Tibial nerve (tissue), 4 donors: Measurements from ENCODE around the gene SEC31A. TPM values are rescaled to one million over a fixed set of nuclear protein-coding genes. Genes with fewer than 3 reads are reported as not detected.
"Not testable (repeated sequence)": the region's sequence is repeated elsewhere in the genome, so short reads cannot be mapped to it uniquely, and the experiment has no call there.

Experiments used
- DNase-seq, 2 donors: peaks; one replicate each; pipeline ENCODE4 v3.0.0-alpha.2; 2019; ENCODE audit warnings: low spot score in 2 of 2
- H3K27ac ChIP-seq, 4 donors: fragments of 200-600 bp; sonication (generic) in 3 of 4; one replicate each; pipeline ENCODE4 v1.5.1; 2017 to 2019; ENCODE audit warnings: mild to moderate bottlenecking in 1 of 4
- H3K27me3 ChIP-seq, 2 donors: fragments of 200-600 bp; sonication (generic) in 1 of 2; one replicate each; pipeline versions ENCODE4 v1.5.1 to v1.6.0; 2017 to 2019
- H3K36me3 ChIP-seq, 3 donors: fragments of 200-600 bp; sonication (generic); one replicate each; pipeline ENCODE4 v1.5.1; 2018 to 2019
- H3K4me1 ChIP-seq, 4 donors: fragments of 200-600 bp; sonication (generic) in 3 of 4; one replicate each; pipeline ENCODE4 v1.5.1; 2017 to 2019
- H3K4me3 ChIP-seq, 4 donors: fragments of 200-600 bp; sonication (generic) in 3 of 4; one replicate each; pipeline ENCODE4 v1.5.1; 2017 to 2019; ENCODE audit warnings: mild to moderate bottlenecking in 1 of 4, moderate library complexity in 1 of 4
- H3K9me3 ChIP-seq, 4 donors: fragments of 200-600 bp; sonication (generic) in 3 of 4; one replicate each; pipeline ENCODE4 v1.5.1; 2017 to 2019
- EP300 ChIP-seq, 2 donors: sonication (generic); formaldehyde crosslinking; IDR thresholded peaks; one replicate each; pipeline ENCODE4 v1.6.1; 2017; ENCODE audit warnings: antibody characterized with exemption in 2 of 2, mild to moderate bottlenecking in 1 of 2
- POLR2A ChIP-seq, 2 donors: fragments of 450-650 bp; IDR thresholded peaks; one replicate each; pipeline ENCODE4 v1.6.1; 2017; ENCODE audit warnings: antibody characterized with exemption in 2 of 2, mild to moderate bottlenecking in 2 of 2, moderate library complexity in 2 of 2
- WGBS, 2 donors: methylation state at CpG; one replicate each; pipeline ENCODE4 v1.1.5; 2018; 5-methylcytosine and 5-hydroxymethylcytosine counted together
- total RNA-seq, 4 donors: library from RNA; depleted of rRNA; stranded (reverse); fragments of >200 nt; gene quantifications; one replicate each; pipeline ENCODE4 v1.1.0, GENCODE V29; 2016
- TF ChIP-seq, protein P1 (sequence below), 5 experiments: fragments of 200-600 bp in 3 of 5; fragments of 450-650 bp in 2 of 5; sonication (generic) in 3 of 5; IDR thresholded peaks; one replicate each; pipeline ENCODE4 v1.5.1; 2016 to 2019; ENCODE audit warnings: antibody characterized with exemption in 5 of 5, mild to moderate bottlenecking in 3 of 5, moderate library complexity in 2 of 5

The SEC31A gene
- total RNA-seq, 4 donors from 2014 or later: 171 to 190 (median 176) TPM

DNA sequence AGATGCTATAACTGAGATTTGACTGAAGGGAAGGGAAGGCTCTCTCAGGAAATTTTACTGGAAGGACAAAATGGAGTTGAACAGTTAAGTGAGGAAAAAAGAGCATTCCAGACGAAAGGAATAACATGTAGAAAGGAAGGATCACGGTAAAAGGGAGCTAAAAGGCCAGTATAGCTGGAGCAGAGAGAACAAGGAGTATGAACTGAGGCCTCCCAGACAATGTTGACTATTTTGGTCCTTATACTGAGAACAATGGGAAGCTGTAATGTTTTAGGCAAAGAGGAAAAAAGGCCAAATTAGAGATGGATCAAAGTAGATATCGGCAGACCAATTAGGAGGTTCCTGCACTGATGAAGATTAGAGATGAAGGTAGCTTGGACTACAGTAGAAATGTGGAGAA lies 65.5 kb downstream of the SEC31A start:
- Histone ChIP-seq H3K27ac (no peak overlapping the region), H3K36me3 (peaks cover 7 to 94% (median 29%) of the 10 kb centered on the region in 3 donors), H3K27me3 (no peaks in the 10 kb centered on the region), H3K4me1 (peaks cover 0 to 3% (median 0%) of the 10 kb centered on the region in 4 donors), H3K4me3 (no peak overlapping the region), H3K9me3 (no peaks in the 10 kb centered on the region)
- TF ChIP-seq, protein P1, sequence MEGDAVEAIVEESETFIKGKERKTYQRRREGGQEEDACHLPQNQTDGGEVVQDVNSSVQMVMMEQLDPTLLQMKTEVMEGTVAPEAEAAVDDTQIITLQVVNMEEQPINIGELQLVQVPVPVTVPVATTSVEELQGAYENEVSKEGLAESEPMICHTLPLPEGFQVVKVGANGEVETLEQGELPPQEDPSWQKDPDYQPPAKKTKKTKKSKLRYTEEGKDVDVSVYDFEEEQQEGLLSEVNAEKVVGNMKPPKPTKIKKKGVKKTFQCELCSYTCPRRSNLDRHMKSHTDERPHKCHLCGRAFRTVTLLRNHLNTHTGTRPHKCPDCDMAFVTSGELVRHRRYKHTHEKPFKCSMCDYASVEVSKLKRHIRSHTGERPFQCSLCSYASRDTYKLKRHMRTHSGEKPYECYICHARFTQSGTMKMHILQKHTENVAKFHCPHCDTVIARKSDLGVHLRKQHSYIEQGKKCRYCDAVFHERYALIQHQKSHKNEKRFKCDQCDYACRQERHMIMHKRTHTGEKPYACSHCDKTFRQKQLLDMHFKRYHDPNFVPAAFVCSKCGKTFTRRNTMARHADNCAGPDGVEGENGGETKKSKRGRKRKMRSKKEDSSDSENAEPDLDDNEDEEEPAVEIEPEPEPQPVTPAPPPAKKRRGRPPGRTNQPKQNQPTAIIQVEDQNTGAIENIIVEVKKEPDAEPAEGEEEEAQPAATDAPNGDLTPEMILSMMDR (IDR thresholded peaks at IDR 0.05): no peak
- no peak for DNase-seq
- WGBS, 2 donors: 64 to 67% methylated on average over 3 of the region's 3 CpGs

DNA sequence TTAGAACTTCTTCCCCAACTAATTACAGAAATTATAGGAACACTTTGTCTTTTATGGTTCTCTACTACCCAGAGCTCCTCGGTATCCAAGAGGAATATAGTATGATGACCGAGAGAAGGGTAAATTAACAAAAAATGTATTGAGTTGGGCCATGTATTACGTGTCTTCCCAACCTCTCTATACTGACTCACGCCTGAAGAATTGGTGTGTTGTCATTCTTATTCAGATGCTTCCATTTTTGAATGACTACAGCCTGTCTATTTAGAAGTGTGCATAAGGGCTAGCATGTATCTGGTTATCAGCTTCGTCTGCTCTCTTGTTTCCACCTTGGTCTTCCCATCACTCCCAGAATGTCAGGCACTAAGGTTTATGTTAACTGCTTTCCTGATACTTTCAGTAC lies 67.9 kb downstream of the SEC31A start:
- DNase-seq: no peak
- no peaks in the 10 kb centered on the region for H3K9me3 ChIP-seq
- H3K4me3 ChIP-seq: no peak overlapping the region
- WGBS, 2 donors: 86 to 88% methylated on average over 5 of the region's 5 CpGs
- H3K4me1 ChIP-seq: peaks cover 0 to 4% (median 0%) of the 10 kb centered on the region in 4 donors
- TF ChIP-seq EP300 (IDR thresholded peaks at IDR 0.05): no peak
- TF ChIP-seq, protein P1 (IDR thresholded peaks at IDR 0.05): no peak
- TF ChIP-seq POLR2A (IDR thresholded peaks at IDR 0.05): no peak
- H3K36me3 ChIP-seq: peaks cover 7 to 100% (median 31%) of the 10 kb centered on the region in 3 donors
- no peaks in the 10 kb centered on the region for H3K27me3 ChIP-seq
- H3K27ac ChIP-seq: no peak overlapping the region

DNA sequence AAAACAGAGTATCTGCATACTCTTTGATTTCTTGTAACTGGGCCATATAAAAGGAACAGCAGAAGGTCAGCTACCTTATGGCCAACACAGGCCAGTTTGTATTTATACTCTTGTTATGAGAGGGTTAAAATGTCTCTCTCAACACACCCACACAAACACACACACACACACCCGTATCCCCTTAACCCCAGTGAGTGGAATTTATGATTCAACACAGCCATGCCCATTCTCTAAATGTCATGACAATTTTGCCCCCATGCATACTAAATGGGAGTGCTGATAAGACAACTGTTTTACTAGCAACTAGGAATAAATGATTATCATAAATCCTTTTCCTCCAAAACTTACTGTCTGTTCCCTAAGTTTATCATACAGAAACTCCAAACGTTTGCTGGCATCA lies 70.3 kb downstream of the SEC31A start:
- TF ChIP-seq POLR2A (IDR thresholded peaks at IDR 0.05): no peak
- TF ChIP-seq, protein P1 (IDR thresholded peaks at IDR 0.05): no peak
- TF ChIP-seq EP300 (IDR thresholded peaks at IDR 0.05): no peak
- DNase-seq: no peak
- peaks cover 0 to 4% (median 0%) of the 10 kb centered on the region in 4 donors for H3K4me1 ChIP-seq
- H3K27me3 ChIP-seq: no peaks in the 10 kb centered on the region
- peaks cover 4 to 99% (median 18%) of the 10 kb centered on the region in 3 donors for H3K36me3 ChIP-seq
- no peak overlapping the region for H3K4me3 ChIP-seq
- H3K27ac ChIP-seq: no peak overlapping the region
- no peaks in the 10 kb centered on the region for H3K9me3 ChIP-seq
- 12 to 24% methylated on average over 2 of the region's 2 CpGs for WGBS, 2 donors

DNA sequence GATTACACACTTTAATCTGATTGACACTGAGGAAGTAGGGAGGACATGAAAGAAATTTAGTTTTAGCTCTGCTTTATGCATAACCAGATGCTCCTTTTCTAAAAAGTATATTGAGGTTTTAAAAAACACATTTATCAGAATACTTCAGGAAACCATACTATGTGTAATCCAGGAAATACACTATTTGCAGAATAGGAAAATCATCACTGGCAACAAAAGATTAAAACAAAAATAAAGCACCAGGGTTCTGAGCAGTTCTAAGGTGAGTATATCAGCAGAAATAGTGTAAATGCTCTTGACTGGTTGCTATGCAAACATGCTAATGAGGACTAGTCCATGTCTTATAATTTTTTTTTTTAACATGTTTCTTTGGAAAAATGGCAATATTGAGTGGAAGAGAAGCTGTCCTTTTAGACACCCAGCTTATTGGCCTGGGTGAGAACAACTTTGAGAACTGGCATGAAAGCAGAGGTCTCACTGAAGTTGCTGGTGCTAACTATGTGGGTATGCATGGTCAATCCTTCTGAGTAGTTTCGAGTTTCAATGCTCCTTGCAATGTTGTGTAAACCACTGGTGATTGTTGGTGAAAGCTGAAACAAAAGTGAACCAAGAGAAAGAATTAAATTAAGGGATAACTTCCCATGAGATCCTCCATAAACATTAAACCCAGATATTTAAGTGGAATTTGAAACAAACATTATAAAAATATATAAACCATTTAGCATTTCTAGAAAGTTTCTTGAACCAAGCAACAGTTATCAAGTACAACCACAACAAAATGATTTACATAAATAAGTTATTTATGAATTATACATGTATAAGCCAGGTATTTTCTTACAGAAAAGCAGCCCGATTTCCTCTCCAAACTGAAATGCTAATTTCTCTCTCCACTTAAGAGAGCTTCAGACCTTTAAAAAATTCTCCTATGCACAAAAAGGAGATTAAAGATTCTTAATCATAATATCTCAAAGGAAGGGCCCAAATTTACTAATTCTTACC lies 72.0 kb downstream of the SEC31A start:
- H3K4me3 ChIP-seq: no peak overlapping the region
- TF ChIP-seq POLR2A (IDR thresholded peaks at IDR 0.05) (no peak), EP300 (IDR thresholded peaks at IDR 0.05) (no peak)
- TF ChIP-seq, protein P1 (IDR thresholded peaks at IDR 0.05): no peak
- H3K27ac ChIP-seq: no peak overlapping the region
- peaks cover 0 to 82% (median 18%) of the 10 kb centered on the region in 3 donors for H3K36me3 ChIP-seq
- peaks cover 0 to 4% (median 0%) of the 10 kb centered on the region in 4 donors for H3K4me1 ChIP-seq
- no peak for DNase-seq
- no peaks in the 10 kb centered on the region for H3K9me3 ChIP-seq
- 88 to 89% methylated on average over 2 of the region's 2 CpGs for WGBS, 2 donors
- H3K27me3 ChIP-seq: no peaks in the 10 kb centered on the region

DNA sequence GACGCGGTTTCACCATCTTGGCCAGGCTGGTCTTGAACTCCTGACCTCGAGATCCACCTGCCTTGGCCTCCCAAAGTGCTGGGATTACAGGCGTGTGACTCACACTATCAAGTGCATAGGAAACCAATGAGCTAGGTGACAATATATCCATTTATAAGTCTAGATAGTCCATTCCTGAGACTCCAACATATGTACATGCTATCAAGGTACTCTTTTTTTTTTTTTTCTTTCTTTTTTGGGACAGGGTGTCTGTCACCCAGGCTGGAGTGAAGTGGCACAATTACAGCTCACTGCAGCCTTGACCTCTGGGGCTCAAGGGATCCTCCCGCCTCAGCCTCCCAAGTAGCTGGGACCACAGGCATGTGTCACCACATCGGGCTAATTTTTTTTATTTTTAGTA lies 74.1 kb downstream of the SEC31A start:
- not testable (repeated sequence) for H3K27me3 ChIP-seq, H3K27ac ChIP-seq, H3K4me3 ChIP-seq, DNase-seq, H3K4me1 ChIP-seq, H3K9me3 ChIP-seq
- WGBS, 2 donors: 96% methylated on average over 6 of the region's 6 CpGs
- peaks cover 0 to 61% (median 4%) of the 10 kb centered on the region in 3 donors for H3K36me3 ChIP-seq
